AG09309 (cell line): ENCODE results near the gene GTF3C2.

Source experiments
- DNase-seq: peaks from one replicate; pipeline ENCODE4 v3.0.0-alpha.2; 2010; ENCODE audit warnings: low read depth
- H3K4me3 ChIP-seq: 2 replicates; pipeline ENCODE4 v1.5.1; 2011; ENCODE audit warnings: mild to moderate bottlenecking, low read depth, low read length, moderate library complexity; ENCODE audit not compliant: control insufficient read depth
- CTCF ChIP-seq: IDR thresholded peaks from 2 replicates; pipeline ENCODE4 v1.5.1; 2011; ENCODE audit warnings: mild to moderate bottlenecking, low read depth, low read length, inconsistent platforms; ENCODE audit not compliant: insufficient read depth, control insufficient read depth; ENCODE audit errors: missing control alignments

Gene GTF3C2

GRCh38 chr2:27282892-27283291 lies 73.7 kb downstream of the GTF3C2 start:
- DNase-seq = no peak

GRCh38 chr2:27281855-27282559 lies 74.6 kb downstream of the GTF3C2 start, which contains the start of gene TRIM54:
TRIM54 (plus strand) TSS chr2:27282429; CDS start chr2:27282732, 303 bp downstream.
- no peak for DNase-seq
- no peak for TF ChIP-seq CTCF
- H3K4me3 ChIP-seq = no peak within 1 kb of the TSS

More at GRCh38 chr2:27282892-27283291, 73.7 kb downstream of the GTF3C2 start:
- no peak overlapping the region for H3K4me3 ChIP-seq
- TF ChIP-seq CTCF = no peak

- TF ChIP-seq CTCF = no peak
- H3K4me3 ChIP-seq = no peak overlapping the region
- no peak for DNase-seq
Measured at GRCh38 chr2:27281442-27281841, 75.1 kb downstream of the GTF3C2 start.

- no peak for DNase-seq
- TF ChIP-seq CTCF = no peak
Measured at GRCh38 chr2:27280826-27281225, 75.7 kb downstream of the GTF3C2 start.

GRCh38 chr2:27278010-27278409 lies 78.6 kb downstream of the GTF3C2 start:
- no peak overlapping the region for H3K4me3 ChIP-seq
- DNase-seq = no peak
- TF ChIP-seq CTCF = no peak

More at GRCh38 chr2:27280826-27281225, 75.7 kb downstream of the GTF3C2 start:
- H3K4me3 ChIP-seq = no peak overlapping the region
